ENCODE results near the gene SYT2.
"Not testable (repeated sequence)": the region's sequence is repeated elsewhere in the genome, so short reads cannot be mapped to it uniquely, and the experiment has no call there.

Gene SYT2

DNA sequence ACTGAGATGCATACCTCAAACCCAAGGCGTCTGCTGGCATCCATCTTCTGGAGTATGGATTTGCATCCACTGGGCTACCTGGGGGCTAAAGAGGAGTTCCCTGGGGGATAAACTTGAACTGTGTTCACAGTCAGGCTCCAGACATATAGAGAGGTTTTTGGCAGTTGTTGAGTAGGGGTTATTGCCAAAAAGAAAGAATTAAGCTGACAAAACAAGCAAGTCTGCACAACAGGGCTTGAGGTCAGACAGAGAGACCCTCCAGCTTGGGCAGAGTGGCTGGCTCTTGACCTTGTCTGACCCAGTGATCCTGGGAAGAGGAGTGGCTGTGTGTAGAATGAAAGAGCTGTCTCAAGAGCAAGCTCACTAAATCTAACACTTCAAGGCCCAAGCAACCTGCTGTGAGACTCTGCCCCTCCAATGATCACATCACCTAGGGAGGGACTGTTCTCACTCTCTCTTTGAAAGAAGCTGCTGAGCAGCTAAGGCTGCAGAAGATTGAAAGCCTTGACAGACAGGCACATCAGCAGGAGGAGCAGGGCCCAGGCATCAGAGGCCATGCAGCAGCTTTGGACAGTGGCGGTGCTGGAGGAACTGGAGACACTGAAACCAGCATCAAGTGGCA, 61.5 kb downstream of the SYT2 start:
- no peak for FAIRE-seq
- DNase-seq (ENCODE audit: extremely low spot score, insufficient read length, low read depth) = no peak

DNA sequence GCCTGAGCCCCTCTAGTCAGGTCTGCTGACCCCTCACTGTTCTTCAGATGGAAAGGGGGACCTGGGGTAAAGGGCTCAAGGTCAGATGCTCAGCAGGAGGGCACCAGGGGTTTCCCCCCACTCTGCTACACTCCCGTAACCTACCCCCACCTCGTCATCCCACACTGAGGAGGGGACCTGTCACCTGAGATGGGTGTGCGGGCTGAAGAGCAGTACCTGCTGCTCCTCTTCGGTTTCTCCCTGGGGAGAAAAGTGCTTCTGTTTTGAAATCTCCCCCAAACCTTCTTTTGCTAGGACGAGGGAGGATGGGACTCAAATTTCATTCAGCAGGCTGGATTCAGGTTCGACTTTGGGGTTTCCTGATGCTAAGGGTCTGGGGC, 65.2 kb downstream of the SYT2 start:
- DNase-seq (ENCODE audit: extremely low spot score, insufficient read length, low read depth) (no peak), FAIRE-seq (no peak)

DNA sequence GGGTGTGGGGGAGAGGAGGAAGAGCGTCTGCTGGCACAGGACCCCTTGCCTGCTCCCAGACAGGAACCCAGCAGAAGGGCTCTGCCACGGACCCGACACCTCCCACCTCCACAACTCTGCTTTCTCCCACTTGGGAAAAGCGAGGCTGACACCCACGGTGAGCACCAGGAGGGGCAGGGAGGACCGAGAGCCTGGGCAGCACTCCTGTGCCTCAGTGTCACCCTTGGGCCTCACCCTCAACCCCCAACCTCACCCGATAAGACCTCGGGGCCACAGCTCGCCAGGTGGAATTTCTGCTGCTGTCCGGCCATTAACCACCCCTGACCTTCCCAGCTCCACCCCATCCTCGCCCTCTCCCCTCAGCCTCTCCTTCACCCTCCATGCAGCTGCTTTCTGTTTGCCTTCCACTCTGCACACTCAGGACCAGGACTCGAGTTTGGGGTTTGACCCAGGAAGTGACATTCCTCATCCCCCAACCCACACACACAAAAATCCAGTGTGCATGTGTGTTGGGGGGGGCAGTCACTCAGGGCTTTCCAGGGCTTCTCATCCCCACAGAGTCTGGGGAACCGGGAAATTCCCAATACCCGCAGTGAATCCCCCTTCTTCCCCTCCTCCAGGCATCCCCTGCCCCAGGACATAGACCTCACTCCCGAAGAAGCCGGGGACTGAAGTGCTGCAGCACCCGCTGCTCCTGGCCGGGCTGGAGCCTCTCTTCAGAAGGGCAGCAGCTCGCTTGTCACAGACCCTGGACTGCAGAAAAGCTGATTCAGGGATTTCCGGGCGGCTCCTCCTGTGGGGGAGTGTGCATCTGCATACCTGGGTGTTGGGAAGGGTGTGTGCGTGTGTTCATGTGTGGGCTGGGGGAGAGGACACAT, 65.8 kb downstream of the SYT2 start:
- no peak for DNase-seq (ENCODE audit: extremely low spot score, insufficient read length, low read depth)
- no peak for FAIRE-seq

DNA sequence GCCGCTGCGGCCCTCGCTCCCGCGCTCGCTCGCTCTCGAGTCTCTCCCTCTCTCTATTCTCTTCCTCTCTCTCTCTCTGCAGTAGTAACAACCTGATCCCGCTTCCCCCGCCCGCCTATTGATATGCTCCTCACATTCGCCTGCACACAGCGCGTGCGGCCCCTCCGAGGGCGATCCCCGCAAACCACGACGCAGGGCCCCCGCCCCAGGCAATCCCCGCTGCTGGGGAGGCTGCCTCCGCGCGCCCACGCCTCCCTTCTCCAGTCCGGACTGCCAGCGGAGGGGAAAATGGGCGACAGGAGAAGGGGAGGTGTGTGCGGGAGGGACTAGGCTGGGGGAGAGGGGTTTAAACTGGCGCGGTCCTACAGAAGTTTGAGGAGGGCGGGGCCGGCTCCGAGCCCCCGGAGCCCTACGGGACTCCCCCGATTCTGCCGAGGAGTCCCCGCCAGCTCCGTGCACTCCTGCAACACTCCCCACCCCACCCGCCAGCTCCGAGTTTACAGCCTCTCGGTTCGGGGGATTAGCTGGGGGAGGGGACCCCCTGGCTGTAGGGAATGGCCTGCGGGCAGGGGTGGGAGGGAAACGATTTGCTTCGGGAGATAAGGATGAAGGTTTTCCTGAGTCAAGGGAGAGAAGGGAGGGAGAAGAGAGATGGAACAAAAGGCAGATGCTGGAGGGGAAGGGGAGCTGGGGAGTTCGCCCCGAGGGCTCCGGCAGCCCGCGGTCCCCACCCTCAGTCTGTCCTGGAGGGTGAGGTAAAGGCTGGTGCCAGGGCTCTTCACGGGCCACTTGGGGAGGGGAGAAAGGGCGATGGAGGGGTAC, 66.6 kb downstream of the SYT2 start:
- DNase-seq (ENCODE audit: extremely low spot score, insufficient read length, low read depth) = no peak
- FAIRE-seq = no peak

DNA sequence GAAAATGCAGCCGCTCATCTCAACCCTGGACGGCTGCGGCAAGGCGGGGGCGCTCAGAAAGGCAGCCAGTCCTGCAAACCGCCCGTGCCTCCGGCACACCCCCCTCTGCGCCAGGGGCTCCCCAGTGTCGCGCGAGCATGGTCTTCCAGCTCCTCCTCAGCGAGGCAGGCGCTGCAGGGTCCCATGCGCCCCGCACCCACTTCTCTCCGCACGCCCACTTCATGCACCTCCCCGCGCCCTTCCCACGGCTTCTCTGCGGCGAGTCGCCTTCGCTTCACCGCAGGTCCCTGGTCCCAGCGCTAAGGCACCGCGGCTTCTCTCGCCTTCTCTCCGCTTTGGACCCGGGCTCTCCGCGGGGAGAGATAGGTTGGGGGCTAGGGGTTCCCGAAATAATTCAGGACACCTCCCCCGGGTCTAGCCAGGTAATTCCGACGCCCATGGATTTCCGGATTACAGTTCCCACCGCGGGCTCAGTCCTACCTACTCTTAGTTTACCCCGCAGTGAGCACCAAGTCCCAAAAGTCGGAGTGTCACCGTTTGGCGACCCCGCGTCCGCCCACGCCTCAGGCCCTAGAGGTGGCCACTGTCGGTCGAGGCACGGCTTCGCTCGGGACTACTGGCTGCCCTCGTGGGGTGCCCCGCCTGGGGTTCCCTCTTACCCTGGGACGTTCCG, 67.5 kb downstream of the SYT2 start:
- FAIRE-seq (no peak), DNase-seq (ENCODE audit: extremely low spot score, insufficient read length, low read depth) (no peak)

DNA sequence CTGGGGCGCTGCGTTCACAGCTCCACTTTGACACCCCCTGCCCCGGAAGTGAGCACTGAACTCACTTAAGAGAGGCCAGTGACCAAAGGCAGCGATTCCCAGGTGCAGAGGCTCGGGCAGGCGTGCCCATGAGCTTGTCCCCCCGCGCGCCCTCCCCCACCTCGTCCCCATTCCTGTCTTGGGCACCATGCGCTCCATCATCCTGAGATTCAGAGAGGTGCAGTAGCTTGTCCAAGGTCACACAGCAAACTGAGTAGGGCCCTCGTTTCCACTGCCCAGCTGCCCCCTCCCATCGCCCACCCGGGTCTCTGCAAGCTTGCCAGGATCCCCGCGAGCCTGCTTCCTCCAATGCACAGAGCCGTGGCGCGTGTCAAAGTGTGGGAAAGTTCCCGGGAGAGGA, 68.0 kb downstream of the SYT2 start:
- DNase-seq (ENCODE audit: extremely low spot score, insufficient read length, low read depth) = no peak
- FAIRE-seq = no peak

DNA sequence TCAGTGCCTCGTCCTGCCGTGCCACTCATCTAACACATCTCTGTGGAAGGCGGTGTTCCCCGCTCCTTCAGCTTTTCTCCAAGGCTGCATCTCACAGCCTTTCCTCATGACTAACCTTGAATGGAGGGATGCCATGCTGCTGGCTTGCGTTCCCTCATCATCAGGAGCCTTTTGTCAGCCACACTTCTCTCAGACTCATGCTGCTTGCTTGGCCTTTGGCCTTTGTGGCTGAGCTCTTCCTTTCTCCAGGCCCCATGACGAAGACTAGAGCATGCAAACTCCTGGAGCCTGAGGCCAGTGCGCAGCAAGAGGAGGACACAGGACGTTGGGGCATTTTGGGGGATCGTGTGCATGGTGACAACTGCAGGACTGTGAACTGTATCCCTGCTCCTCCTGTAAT, 70.8 kb downstream of the SYT2 start:
- no peak for FAIRE-seq

DNA sequence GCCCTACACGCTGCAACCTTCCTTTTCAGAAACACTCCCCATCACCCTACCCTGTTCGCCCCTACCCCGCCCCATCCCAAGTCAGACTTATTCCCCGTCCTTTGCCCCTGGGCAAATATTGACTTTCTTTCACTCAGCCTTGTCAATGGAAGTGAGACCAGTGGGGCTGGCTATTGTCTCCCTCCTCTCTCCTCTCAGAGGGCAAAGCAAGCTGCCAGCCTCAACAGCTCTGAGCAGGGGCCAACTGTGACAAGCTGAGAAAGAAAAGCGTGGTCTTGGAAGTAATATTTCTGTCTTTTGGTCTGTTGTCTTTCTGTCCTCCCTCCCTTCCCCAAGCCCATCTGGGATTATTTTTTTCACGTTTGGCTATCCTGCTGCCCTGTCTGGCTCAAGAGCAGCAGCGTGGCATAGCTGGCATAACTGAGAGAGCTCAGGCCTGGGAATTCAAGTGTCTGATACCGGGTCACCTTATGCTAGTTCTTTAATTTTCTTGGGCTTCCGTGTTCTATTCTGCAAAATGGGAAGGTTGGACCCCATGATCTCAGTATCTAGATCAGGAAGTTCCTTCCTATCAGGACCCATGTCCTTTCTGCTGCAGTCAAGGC, 71.5 kb downstream of the SYT2 start:
- not testable (repeated sequence) for FAIRE-seq; DNase-seq (ENCODE audit: extremely low spot score, insufficient read length, low read depth)

More for the DNA sequence above, 70.8 kb downstream of the SYT2 start:
- DNase-seq (ENCODE audit: extremely low spot score, insufficient read length, low read depth) = no peak

DNA sequence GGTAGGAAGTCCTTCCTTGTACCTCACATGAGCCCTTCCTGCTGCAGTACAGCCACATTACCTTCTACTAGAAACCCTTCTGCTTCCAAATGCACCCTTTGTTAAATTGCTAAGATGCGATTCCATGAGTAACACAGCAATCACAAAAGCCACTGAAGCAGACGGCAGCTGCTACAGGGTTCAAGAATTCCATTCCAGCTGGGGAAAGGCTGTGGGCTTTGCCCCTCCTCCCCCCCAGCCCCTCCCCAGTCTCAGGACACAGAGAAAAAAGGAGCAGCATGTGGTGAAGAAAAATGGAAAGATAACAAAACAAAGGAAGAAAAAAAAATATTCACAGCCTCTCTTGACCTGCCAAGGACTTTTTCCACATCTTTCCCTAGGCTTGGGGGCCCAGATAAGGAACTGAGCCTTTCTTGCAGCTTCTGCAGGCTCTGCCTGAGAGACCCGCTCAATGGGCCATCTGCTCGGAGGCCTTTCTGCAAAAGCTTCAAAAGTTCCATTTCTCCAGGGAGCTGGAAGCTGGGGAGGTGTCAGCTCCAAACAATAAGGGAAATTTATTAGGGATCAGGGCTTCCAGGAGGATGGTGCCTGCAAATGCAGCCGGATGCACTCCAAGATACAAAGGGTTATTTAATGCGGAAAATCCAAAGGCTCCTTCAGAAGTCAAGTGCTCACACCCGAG, 72.1 kb downstream of the SYT2 start:
- DNase-seq (ENCODE audit: extremely low spot score, insufficient read length, low read depth) (no peak), FAIRE-seq (no peak)

DNA sequence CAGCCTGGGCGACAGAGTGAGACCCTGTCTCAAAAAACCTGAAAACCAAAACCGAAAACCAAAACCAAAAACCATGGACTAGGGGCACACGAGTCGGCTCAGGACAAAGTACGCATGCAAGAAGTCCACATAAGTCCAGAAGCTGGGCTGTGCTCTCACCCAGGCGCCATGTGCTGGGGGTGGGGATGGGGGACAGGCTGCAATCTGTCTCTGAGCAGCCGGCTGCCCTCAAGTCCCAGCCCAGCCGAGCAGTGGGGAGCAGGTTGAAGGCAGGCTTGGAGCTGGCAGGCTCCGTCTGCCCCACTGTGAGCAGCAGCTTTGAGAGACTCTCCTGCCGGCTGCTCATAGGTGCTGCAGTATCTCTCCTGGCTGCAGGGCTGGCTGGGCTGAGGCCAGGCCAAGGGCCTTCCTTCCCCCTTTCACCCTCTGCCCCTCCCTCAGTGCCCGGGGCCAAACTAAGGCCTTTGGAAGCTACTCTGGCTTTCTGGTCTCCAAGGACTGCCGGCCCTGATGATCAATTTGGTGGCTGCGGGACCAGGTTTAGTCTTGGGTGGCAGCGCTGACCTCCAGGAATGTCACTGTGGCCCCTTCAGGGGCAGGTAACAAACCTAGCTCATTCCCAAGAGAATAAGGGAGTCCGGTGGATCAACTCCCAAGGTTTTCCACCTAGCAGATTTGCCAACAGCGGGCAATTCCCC, 72.8 kb downstream of the SYT2 start:
- not testable (repeated sequence) for FAIRE-seq; DNase-seq (ENCODE audit: extremely low spot score, insufficient read length, low read depth)

DNA sequence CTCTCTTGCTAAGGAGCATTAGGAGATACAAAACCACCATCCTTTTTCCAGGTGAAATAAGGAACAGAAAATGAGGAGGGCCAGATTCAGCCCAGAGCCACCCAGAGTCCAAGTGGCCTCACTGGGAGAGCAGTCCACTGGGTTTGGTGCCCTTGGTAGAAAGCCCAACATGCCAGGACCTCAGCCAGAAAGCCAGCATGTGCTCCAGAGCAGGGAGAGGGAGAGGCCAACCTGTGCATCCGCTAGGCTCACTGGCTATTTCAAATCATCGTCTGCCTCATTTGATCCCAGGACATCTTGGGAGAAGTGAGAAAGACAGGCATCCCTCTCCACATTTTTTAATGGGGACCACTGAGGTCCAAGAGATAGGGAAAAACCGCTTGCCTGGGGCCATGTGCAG, 74.1 kb downstream of the SYT2 start:
- not testable (repeated sequence) for FAIRE-seq; DNase-seq (ENCODE audit: extremely low spot score, insufficient read length, low read depth)

DNA sequence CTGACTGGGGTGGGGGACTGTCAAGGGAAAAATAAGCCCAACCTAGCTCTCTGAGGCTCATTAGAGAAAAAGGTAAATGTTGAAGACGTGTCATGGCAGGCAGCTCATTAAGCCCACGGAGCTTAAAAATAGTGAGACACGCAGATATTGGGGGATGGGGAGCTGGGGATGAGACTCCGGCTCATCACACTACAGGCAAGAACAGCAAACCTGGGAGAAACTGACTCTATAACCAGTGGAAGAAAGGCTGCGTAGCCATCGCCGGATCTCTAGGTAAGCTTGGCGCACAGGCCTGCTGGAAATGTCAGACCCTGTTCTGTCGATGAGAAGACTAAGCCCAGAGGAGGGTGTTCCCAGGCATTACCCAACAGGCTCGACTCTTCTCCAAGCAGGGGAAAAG, 78.0 kb downstream of the SYT2 start:
- no peak for FAIRE-seq
- no peak for DNase-seq (ENCODE audit: extremely low spot score, insufficient read length, low read depth)

DNA sequence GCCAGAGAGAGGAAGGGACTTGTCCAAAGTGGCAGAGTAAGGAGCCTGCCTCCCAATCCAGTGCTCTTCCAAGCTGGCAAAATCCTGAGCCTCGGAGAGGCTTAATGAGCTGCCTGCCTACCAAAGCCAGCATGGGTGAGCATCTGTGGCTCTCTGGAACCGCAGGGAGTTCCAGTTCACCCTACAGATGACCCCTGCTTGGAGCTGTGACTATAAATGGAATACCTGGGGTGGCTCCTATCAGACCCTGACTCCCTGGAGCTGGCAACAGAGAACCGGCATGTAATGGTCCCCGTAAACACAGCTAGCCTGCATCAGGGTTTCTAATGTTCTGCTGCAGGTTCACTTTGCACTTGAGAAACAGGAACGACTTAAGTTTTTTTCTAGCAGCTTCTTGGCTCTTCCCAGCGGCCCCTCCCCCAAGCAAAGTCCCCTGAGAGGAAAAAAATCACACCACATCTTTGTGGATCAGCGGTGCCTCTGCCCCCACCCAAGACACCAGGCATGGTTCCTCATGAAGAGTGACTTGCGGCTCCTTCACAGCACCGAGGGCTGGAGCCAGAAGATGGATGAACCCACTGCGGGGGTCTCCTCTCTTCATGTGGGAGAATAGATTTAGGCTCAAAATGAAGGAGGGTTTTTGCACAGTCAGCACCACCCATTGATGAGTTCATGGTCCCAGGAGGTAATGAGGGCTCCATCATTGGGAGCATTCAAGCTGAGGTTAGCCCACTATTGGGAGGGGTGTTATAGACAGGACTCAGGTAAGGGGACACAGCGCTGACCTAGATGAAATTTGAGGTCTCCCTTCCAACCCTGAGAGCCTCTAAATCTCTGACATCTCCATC, 79.0 kb downstream of the SYT2 start:
- no peak for DNase-seq (ENCODE audit: extremely low spot score, insufficient read length, low read depth)
- FAIRE-seq = no peak

DNA sequence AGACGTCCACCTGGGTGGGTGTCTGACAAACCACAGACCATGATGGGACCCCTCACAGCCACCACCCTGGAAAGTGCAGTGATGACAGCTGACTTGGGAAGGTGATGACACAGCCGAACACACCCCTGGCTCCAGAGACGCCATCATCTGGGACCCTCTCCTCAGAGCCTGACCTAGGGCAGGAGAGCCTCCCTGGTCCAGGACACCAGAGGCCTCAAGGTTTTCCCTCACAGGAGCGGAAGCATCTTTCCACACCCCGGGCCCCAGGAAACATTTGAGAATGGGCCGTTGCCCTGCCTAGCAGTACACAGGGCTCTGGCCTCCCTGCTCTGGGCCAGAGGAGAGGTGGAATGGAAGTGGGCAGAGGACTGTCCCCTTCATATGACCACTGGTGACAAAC, 79.7 kb downstream of the SYT2 start:
- FAIRE-seq = no peak
- DNase-seq (ENCODE audit: extremely low spot score, insufficient read length, low read depth) = no peak

DNA sequence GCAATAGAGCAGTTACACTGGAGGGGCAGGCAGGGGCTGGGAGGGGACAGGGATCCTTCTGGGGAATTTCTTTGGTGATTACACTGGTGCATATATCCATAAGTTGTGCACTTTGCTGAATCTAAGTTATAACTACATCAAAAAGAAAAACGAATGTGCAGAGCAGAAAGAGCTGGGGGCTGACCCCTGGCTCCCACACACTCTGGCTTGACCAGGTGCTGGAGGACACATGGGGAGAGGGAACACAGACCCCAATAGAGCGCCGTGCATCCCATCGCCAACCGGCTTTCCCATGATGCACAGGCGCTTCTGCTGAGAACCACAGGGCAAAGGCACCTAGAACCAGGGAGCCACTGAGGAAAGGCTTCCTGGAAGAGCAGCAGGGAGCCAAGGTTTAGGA, 80.2 kb downstream of the SYT2 start:
- FAIRE-seq; DNase-seq (ENCODE audit: extremely low spot score, insufficient read length, low read depth): not testable (repeated sequence)

DNA sequence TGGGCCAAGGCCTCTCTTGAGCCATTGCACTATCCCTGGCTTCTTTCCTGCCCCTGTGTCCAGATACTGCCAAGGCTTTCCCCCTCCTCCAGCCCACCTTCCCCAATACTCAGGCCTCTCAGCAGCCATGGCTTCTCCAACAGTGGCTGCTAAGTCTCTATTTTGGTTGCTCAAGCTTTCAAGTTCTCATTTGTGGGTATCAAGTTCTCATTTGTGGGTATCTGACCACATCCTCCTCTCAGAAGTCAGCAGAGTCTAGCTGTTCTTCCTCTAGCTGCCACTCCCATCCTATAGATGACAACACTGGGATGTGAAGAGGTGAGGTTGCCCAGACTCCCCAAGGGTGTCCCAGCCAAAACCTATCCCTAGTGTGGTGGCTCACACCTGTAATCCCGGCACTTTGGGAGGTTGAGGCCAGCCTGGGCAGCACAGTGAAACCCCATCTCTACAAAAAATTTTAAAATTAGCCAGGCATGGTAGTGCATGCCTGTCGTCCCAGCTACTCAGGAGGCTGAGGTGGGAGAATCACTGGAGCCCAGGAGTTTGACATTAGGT, 80.9 kb downstream of the SYT2 start:
- not testable (repeated sequence) for FAIRE-seq; DNase-seq (ENCODE audit: extremely low spot score, insufficient read length, low read depth)

DNA sequence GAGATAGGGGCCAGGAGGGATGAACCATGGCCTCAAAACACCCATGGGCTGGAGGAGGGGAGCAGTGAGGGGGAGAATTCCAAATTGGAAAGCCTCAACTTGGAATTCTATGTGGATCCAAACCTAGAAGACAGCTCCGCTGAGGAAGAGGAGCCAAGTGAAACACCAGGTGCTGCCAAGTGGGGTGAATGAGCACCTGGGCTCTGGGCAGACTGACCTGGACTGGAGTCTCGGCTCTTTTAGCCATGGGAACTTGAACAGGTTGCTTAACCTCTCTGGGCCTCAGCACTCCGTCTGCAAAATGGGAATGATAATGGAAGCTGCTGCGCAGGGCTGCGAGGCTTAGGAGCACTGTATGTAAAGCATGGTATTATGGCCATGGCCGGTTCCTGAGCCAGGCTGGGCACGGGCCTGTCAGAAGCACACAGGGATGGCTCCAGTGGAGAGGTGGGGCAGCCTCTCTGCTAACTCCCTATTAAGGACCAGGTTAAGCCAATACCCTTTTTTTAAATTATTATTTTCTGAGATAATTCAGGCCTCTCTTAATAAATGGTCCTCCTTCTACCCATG, 81.5 kb downstream of the SYT2 start:
- FAIRE-seq (no peak), DNase-seq (ENCODE audit: extremely low spot score, insufficient read length, low read depth) (no peak)

Measured in GM18507 (cell line).